PC-3 (cell line): ENCODE data around the gene FBXO27.

Source experiments
- EZH2 ChIP-seq: fragments of 300-600 bp; sonication (generic); IDR thresholded peaks from one replicate; pipeline ENCODE4 v1.6.1; 2017; ENCODE audit warnings: antibody characterized with exemption, mild to moderate bottlenecking, low read length; ENCODE audit not compliant: unreplicated experiment
- EZH2phosphoT487 ChIP-seq: fragments of 300-600 bp; sonication (generic); IDR thresholded peaks from 2 replicates; pipeline ENCODE4 v1.6.1; 2018; ENCODE audit warnings: mild to moderate bottlenecking, antibody characterized with exemption, low read length, borderline replicate concordance
- TF ChIP-seq, protein P1 (sequence below): fragments of 300-600 bp; sonication (generic); conservative IDR thresholded peaks from 2 replicates; pipeline ENCODE4 v1.5.1; 2017; ENCODE audit warnings: antibody characterized with exemption, low read depth, mild to moderate bottlenecking, low read length

DNA sequence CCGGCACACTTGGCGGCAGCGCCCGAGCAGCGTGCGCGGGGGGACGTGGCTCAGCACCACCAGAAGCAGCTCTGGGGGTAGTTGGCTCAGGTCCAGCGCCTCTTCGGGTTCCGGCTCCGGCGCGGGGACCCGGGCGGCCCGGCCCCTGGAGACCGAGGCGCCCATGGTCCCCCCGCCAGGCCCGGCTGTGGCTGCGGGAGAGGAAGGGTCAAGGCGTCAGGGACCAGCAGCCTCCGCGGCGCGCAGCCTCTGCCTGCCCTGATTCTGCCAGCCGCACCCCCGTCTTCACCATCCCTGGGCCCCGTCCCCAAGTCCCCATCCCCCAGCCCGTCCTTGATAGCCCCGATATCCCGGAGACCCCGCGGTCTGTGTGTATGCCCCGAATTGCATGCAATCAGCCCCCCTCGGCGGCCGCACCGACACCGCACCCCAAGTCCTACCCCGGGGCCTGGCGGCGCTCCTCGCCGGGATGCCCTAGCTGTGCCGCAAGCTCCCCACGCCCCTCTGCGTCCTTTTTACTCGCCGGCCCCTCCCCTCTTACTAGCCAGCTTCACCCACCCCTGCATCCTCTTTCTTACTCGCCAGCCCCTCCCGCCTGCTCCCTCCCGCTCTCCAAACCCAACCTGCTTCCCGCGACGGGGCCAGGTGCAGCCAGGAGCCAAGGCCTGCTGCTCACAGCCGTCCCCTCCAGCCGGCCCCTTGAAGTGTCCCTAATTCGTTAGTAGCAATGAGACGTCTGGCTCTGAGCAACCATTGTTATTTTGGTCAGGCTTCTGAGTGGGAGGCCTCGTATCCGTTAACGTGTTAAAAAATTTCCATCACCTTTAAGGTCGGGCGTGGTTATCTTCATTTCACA, at the start of gene FBXO27:
- TF ChIP-seq, protein P1, sequence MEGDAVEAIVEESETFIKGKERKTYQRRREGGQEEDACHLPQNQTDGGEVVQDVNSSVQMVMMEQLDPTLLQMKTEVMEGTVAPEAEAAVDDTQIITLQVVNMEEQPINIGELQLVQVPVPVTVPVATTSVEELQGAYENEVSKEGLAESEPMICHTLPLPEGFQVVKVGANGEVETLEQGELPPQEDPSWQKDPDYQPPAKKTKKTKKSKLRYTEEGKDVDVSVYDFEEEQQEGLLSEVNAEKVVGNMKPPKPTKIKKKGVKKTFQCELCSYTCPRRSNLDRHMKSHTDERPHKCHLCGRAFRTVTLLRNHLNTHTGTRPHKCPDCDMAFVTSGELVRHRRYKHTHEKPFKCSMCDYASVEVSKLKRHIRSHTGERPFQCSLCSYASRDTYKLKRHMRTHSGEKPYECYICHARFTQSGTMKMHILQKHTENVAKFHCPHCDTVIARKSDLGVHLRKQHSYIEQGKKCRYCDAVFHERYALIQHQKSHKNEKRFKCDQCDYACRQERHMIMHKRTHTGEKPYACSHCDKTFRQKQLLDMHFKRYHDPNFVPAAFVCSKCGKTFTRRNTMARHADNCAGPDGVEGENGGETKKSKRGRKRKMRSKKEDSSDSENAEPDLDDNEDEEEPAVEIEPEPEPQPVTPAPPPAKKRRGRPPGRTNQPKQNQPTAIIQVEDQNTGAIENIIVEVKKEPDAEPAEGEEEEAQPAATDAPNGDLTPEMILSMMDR, result no peak
- no peak for TF ChIP-seq EZH2
- TF ChIP-seq EZH2phosphoT487, result no peak
